Measurements from ENCODE around the gene PSMA2.

PSMA2 gene

DNA sequence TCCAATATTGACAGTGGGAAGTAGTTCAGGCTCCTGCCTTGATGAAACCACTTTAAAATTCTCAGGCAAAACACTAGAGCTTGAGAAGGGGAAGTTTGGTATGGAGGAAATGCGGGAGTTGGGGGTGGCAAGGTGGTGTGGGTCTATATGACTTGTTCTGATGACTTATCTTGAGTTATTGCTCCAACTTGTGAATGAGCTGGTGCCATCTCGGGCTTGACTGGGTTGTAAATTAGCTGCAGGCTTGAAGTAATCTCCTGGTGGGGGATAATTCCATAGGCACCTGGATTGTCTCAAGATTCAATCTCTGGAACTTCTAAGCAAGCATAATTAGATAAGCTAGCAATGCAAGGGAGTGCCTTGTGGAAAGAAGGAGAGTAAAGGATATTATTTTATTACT, 29.2 kb upstream of the PSMA2 start:
- Histone ChIP-seq H3K4me1 (ENCODE audit: control insufficient read depth, insufficient read depth, low read length, unreplicated experiment) (peaks cover 19% of the 10 kb centered on the region), H2AFZ (ENCODE audit: low read length, unreplicated experiment) (no peak overlapping the region), H3K4me3 (ENCODE audit: low read depth, low read length) (no peak overlapping the region), H3K27ac (ENCODE audit: low read depth, low read length) (no peak overlapping the region), H3K79me2 (ENCODE audit: control insufficient read depth, insufficient read depth, low read length, unreplicated experiment) (no peaks in the 10 kb centered on the region), H3K36me3 (ENCODE audit: insufficient read depth, low read length) (no peaks in the 10 kb centered on the region), H3K27me3 (ENCODE audit: insufficient read depth, low read length) (no peaks in the 10 kb centered on the region)

GRCh38 chr7:42960762-42961161, 28.8 kb upstream of the PSMA2 start:
- H2AFZ ChIP-seq (ENCODE audit: low read length, unreplicated experiment): no peak overlapping the region
- no peaks in the 10 kb centered on the region for H3K79me2 ChIP-seq (ENCODE audit: control insufficient read depth, insufficient read depth, low read length, unreplicated experiment)
- H3K27me3 ChIP-seq (ENCODE audit: insufficient read depth, low read length): no peaks in the 10 kb centered on the region
- H3K27ac ChIP-seq (ENCODE audit: low read depth, low read length): no peak overlapping the region
- H3K36me3 ChIP-seq (ENCODE audit: insufficient read depth, low read length): no peaks in the 10 kb centered on the region
- H3K4me1 ChIP-seq (ENCODE audit: control insufficient read depth, insufficient read depth, low read length, unreplicated experiment): peaks cover 19% of the 10 kb centered on the region
- H3K4me3 ChIP-seq (ENCODE audit: low read depth, low read length): no peak overlapping the region

DNA sequence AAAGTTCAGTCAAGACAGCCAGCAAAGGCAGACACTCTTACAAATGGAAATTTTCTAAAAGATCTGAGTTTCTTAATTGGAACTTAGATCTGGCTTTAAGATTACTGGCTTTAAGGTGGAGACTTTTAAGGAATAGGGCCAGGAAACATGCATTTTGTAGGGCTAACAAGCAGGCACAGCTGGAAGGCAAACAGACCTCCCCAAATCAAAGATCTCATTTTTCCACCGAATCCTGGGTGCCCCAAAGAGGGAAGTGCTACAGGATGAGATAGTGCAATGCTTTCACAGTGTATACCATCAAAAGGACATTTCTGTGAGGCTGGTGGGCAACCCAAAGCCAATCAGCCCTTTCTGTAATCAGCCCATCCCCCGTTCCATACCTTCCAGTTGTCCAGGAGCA, 27.6 kb upstream of the PSMA2 start:
- Histone ChIP-seq H3K36me3 (ENCODE audit: insufficient read depth, low read length) (no peaks in the 10 kb centered on the region), H3K79me2 (ENCODE audit: control insufficient read depth, insufficient read depth, low read length, unreplicated experiment) (no peaks in the 10 kb centered on the region), H3K27ac (ENCODE audit: low read depth, low read length) (no peak overlapping the region), H3K4me3 (ENCODE audit: low read depth, low read length) (no peak overlapping the region), H2AFZ (ENCODE audit: low read length, unreplicated experiment) (no peak overlapping the region), H3K4me1 (ENCODE audit: control insufficient read depth, insufficient read depth, low read length, unreplicated experiment) (peaks cover 7% of the 10 kb centered on the region), H3K27me3 (ENCODE audit: insufficient read depth, low read length) (no peaks in the 10 kb centered on the region)

DNA sequence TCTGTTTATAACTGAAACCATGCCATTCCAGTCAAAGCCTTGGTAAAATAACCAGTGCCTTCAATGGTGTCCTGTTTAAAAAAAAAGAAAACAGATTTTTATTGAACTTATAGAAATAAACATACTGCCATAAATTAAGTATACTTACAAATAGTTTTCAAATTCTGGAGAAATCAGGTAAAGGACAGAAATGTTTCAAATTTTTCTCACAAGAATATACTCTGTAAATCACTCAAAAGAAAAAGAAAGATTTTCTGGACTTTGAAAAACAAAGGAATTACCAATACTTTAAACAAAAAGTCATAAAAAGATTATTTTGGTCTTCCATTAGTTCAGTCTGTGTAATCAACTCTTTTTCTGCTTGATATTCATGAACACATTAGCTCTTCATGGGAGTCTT, 24.1 kb upstream of the PSMA2 start:
- no peaks in the 10 kb centered on the region for H3K27me3 ChIP-seq (ENCODE audit: insufficient read depth, low read length)
- no peaks in the 10 kb centered on the region for H3K36me3 ChIP-seq (ENCODE audit: insufficient read depth, low read length)
- no peak overlapping the region for H3K27ac ChIP-seq (ENCODE audit: low read depth, low read length)
- H3K4me3 ChIP-seq (ENCODE audit: low read depth, low read length): no peak overlapping the region
- H3K4me1 ChIP-seq (ENCODE audit: control insufficient read depth, insufficient read depth, low read length, unreplicated experiment): no peaks in the 10 kb centered on the region
- H3K79me2 ChIP-seq (ENCODE audit: control insufficient read depth, insufficient read depth, low read length, unreplicated experiment): no peaks in the 10 kb centered on the region
- H2AFZ ChIP-seq (ENCODE audit: low read length, unreplicated experiment): no peak overlapping the region

GRCh38 chr7:42953994-42954393, 22.0 kb upstream of the PSMA2 start:
- H3K4me3 ChIP-seq (ENCODE audit: low read depth, low read length): no peak overlapping the region
- no peak overlapping the region for H2AFZ ChIP-seq (ENCODE audit: low read length, unreplicated experiment)
- no peaks in the 10 kb centered on the region for H3K27me3 ChIP-seq (ENCODE audit: insufficient read depth, low read length)
- H3K4me1 ChIP-seq (ENCODE audit: control insufficient read depth, insufficient read depth, low read length, unreplicated experiment): no peaks in the 10 kb centered on the region
- H3K36me3 ChIP-seq (ENCODE audit: insufficient read depth, low read length): no peaks in the 10 kb centered on the region
- H3K79me2 ChIP-seq (ENCODE audit: control insufficient read depth, insufficient read depth, low read length, unreplicated experiment): no peaks in the 10 kb centered on the region
- no peak overlapping the region for H3K27ac ChIP-seq (ENCODE audit: low read depth, low read length)

DNA sequence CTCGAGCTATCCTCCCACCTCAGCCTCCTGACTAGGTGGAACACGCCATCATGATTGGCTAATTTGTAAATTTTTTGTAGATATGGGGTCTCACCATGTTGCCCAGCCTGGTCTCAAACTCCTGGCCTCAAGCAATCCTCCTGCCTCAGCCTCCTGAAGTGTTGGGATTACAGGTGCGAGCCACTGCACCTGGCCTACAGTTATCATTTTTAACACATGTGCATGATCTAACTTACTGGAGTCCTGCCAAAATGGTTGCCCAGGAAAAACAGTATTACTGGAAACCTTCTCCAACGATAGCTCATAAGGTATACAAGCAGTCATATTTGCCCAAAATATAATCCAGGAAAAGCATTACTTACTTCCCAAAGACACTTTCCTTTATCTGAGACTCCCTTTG, 20.4 kb upstream of the PSMA2 start:
- Histone ChIP-seq H3K27me3 (ENCODE audit: insufficient read depth, low read length) (no peaks in the 10 kb centered on the region), H3K27ac (ENCODE audit: low read depth, low read length) (no peak overlapping the region), H3K36me3 (ENCODE audit: insufficient read depth, low read length) (no peaks in the 10 kb centered on the region), H3K4me3 (ENCODE audit: low read depth, low read length) (no peak overlapping the region), H3K4me1 (ENCODE audit: control insufficient read depth, insufficient read depth, low read length, unreplicated experiment) (no peaks in the 10 kb centered on the region), H3K79me2 (ENCODE audit: control insufficient read depth, insufficient read depth, low read length, unreplicated experiment) (no peaks in the 10 kb centered on the region), H2AFZ (ENCODE audit: low read length, unreplicated experiment) (no peak overlapping the region)

DNA sequence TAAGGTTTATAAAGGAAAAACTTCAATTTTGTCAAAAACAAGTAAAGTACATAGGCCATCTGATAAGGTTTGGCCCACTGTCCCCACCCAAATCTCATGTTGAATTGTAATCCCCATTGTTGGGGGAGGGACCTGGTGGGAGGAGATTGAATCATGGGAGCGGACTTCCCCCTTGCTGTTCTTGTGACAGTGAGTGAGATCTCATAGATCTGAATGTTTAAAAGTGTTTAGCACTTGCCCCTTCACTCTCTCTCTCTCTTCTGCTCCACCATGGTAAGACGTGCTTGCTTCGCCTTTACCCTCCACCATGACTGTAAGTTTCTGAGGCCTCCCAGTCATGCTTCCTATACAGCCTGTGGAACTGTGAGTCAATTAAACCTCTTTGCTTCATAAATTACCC, 18.4 kb upstream of the PSMA2 start:
- H2AFZ ChIP-seq (ENCODE audit: low read length, unreplicated experiment): no peak overlapping the region
- H3K36me3 ChIP-seq (ENCODE audit: insufficient read depth, low read length): no peaks in the 10 kb centered on the region
- no peaks in the 10 kb centered on the region for H3K79me2 ChIP-seq (ENCODE audit: control insufficient read depth, insufficient read depth, low read length, unreplicated experiment)
- H3K27me3 ChIP-seq (ENCODE audit: insufficient read depth, low read length): no peaks in the 10 kb centered on the region
- no peak overlapping the region for H3K4me3 ChIP-seq (ENCODE audit: low read depth, low read length)
- H3K4me1 ChIP-seq (ENCODE audit: control insufficient read depth, insufficient read depth, low read length, unreplicated experiment): peaks cover 10% of the 10 kb centered on the region
- H3K27ac ChIP-seq (ENCODE audit: low read depth, low read length): no peak overlapping the region

- no peaks in the 10 kb centered on the region for H3K36me3 ChIP-seq (ENCODE audit: insufficient read depth, low read length)
- H2AFZ ChIP-seq (ENCODE audit: low read length, unreplicated experiment): no peak overlapping the region
Observed at GRCh38 chr7:42947521-42947920, 15.5 kb upstream of the PSMA2 start.

GRCh38 chr7:42946627-42946950, 14.6 kb upstream of the PSMA2 start:
- H3K79me2 ChIP-seq (ENCODE audit: control insufficient read depth, insufficient read depth, low read length, unreplicated experiment): no peaks in the 10 kb centered on the region
- no peaks in the 10 kb centered on the region for H3K36me3 ChIP-seq (ENCODE audit: insufficient read depth, low read length)
- H2AFZ ChIP-seq (ENCODE audit: low read length, unreplicated experiment): no peak overlapping the region
- H3K27me3 ChIP-seq (ENCODE audit: insufficient read depth, low read length): no peaks in the 10 kb centered on the region
- no peak overlapping the region for H3K4me3 ChIP-seq (ENCODE audit: low read depth, low read length)
- H3K4me1 ChIP-seq (ENCODE audit: control insufficient read depth, insufficient read depth, low read length, unreplicated experiment): peaks cover 10% of the 10 kb centered on the region
- no peak overlapping the region for H3K27ac ChIP-seq (ENCODE audit: low read depth, low read length)

More at GRCh38 chr7:42947521-42947920, 15.5 kb upstream of the PSMA2 start:
- Histone ChIP-seq H3K79me2 (ENCODE audit: control insufficient read depth, insufficient read depth, low read length, unreplicated experiment) (no peaks in the 10 kb centered on the region), H3K4me3 (ENCODE audit: low read depth, low read length) (no peak overlapping the region), H3K27ac (ENCODE audit: low read depth, low read length) (no peak overlapping the region), H3K27me3 (ENCODE audit: insufficient read depth, low read length) (no peaks in the 10 kb centered on the region), H3K4me1 (ENCODE audit: control insufficient read depth, insufficient read depth, low read length, unreplicated experiment) (peaks cover 10% of the 10 kb centered on the region)

- Histone ChIP-seq H3K27ac (ENCODE audit: low read depth, low read length) (no peak overlapping the region), H2AFZ (ENCODE audit: low read length, unreplicated experiment) (no peak overlapping the region)
Observed at GRCh38 chr7:42945821-42946626, 14.1 kb upstream of the PSMA2 start.

DNA sequence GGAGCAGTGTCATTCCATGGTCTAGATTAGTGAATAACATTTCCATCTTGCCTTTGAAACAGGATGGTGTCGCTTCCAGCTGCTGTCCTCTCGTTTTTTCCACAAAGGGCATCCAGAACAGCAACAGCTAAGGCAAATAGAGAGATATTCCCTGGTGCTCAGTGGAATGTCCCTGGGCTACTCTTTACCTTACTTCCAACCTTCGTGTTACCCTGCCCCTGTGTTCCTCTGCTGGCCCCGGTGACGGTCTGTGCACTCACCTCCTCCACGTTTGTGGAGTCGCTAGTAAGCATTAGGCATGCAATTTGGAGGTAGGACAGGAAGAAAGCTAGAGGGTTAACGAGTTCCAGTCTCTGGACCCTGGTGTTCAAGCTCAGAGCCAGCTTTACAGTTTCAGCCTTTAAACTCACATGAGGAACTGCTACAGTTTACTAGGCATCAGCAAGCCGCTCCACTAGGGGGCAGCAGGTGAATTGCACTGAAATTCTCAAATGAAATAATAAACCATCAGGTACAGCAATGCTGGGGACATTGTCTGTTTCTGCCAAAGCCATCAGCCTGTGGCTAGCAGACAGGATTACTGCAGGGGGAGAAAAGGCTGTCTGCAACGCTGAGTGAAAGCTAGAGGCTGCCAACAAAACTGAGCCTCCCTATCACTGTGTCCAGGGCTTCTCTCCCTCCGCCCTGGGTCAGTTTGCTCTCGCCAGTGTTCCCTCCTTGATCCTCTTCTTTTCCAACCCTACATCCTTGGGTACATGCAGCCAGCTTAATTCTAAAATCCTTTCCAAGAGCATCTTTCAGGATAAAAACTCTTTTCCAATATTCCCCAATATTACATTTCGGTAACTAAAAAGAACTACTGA, 9.2 kb upstream of the PSMA2 start:
- Histone ChIP-seq H3K27ac (ENCODE audit: low read depth, low read length) (no peak overlapping the region), H3K27me3 (ENCODE audit: insufficient read depth, low read length) (no peaks in the 10 kb centered on the region)

More at GRCh38 chr7:42945821-42946626, 14.1 kb upstream of the PSMA2 start:
- Histone ChIP-seq H3K36me3 (ENCODE audit: insufficient read depth, low read length) (no peaks in the 10 kb centered on the region), H3K4me1 (ENCODE audit: control insufficient read depth, insufficient read depth, low read length, unreplicated experiment) (peaks cover 10% of the 10 kb centered on the region), H3K79me2 (ENCODE audit: control insufficient read depth, insufficient read depth, low read length, unreplicated experiment) (no peaks in the 10 kb centered on the region), H3K4me3 (ENCODE audit: low read depth, low read length) (peak overlapping the region; percentile 64), H3K27me3 (ENCODE audit: insufficient read depth, low read length) (no peaks in the 10 kb centered on the region)

More for the DNA sequence above, 9.2 kb upstream of the PSMA2 start:
- H3K36me3 ChIP-seq (ENCODE audit: insufficient read depth, low read length): peaks cover 9% of the 10 kb centered on the region
- no peak overlapping the region for H2AFZ ChIP-seq (ENCODE audit: low read length, unreplicated experiment)
- no peak overlapping the region for H3K4me3 ChIP-seq (ENCODE audit: low read depth, low read length)
- H3K79me2 ChIP-seq (ENCODE audit: control insufficient read depth, insufficient read depth, low read length, unreplicated experiment): no peaks in the 10 kb centered on the region
- peaks cover 7% of the 10 kb centered on the region for H3K4me1 ChIP-seq (ENCODE audit: control insufficient read depth, insufficient read depth, low read length, unreplicated experiment)
